HAP-1 (cell line): ENCODE results near the gene POU2F3.

Source experiments
- DNase-seq, 2 experiments: peaks; one replicate each; pipeline ENCODE4 v3.0.0-alpha.2; 2016 to 2020; ENCODE audit warnings: low spot score in 2 of 2
- H3K27me3 ChIP-seq: fragments of 250-450 bp; sonication (Bioruptor Pico); 2 replicates; pipeline ENCODE4 v1.5.1; 2020; ENCODE audit warnings: low read depth, mild to moderate bottlenecking, moderate library complexity
- H3K36me3 ChIP-seq: fragments of 250-450 bp; sonication (Bioruptor Pico); replicated peaks from 2 replicates; pipeline ENCODE4 v1.5.1; 2020; ENCODE audit warnings: mild to moderate bottlenecking
- H3K4me1 ChIP-seq: fragments of 250-450 bp; sonication (Bioruptor Pico); 2 replicates; pipeline ENCODE4 v1.5.1; 2020; ENCODE audit warnings: mild to moderate bottlenecking
- H3K4me3 ChIP-seq: fragments of 250-450 bp; sonication (Bioruptor Pico); 2 replicates; pipeline ENCODE4 v1.5.1; 2020; ENCODE audit warnings: mild to moderate bottlenecking, moderate library complexity
- H3K9me3 ChIP-seq: fragments of 250-450 bp; sonication (Bioruptor Pico); 2 replicates; pipeline ENCODE4 v1.5.1; 2020; ENCODE audit warnings: mild to moderate bottlenecking, moderate library complexity
- in situ Hi-C: fragments of 300-500 bp; cut with MboI; formaldehyde crosslinking; loops from 3 replicates; pipeline ENCODE4 v1.14.3; 2020; ENCODE audit warnings: low sequenced_read_pairs, inconsistent platforms, mixed read lengths

Gene POU2F3

DNA sequence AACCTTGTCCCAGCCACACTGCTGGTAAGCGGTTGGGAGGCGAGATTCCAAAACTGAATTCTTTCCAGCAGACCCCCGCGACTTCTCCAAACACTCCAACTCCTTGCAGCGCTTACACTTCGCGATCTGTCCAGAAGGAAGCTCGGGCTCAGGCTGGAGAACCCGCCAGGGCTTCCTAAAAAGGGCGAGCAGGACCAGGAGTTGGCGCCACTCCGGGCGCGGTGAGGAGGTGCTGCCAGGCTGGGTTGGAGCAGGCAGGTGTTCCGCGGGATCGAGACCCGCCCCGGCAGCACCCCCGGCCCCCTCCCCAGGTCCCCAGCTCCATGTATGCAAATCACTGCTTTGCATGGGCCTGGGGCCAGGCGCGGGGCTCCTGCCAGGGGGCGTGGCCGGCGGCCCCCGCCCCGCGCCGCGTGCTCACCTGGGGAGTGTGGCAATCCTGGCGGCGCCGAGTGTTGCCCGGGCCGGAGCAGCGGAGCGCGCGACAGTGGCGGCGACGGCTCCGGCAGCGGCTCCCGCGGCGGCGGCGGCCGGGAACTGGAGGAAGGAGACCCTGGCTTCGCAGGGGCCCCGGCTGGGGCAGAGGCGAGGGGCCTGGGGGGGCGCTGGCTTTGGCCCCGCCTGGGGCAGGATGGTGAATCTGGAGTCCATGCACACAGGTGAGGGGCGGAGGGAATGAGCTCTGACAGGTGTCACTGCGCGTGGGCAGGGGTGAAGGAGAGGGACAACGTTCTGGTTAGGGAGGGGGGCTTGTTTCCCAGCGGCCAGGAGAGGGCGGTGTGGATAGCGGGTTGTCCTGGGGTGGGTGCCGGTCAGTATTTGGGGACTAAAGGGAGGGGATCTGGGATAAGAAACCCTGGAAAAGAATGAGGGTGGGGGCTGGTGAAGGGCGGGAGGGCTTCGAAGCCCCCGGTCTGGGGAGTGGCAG, at the start of gene POU2F3:
Gene POU2F3 (plus strand): TSS at position 428 of the 928 bp plus-strand sequence. CDS start 204 bp downstream, at position 632.
- Histone ChIP-seq H3K9me3 (no peaks in the 10 kb centered on the region), H3K4me1 (no peaks in the 10 kb centered on the region), H3K36me3 (no peaks in the 10 kb centered on the region), H3K27me3 (peaks cover 41% of the 10 kb centered on the region), H3K4me3 (no peak within 1 kb of the TSS)
- DNase-seq, result peak in 1 of 2 experiments; percentile 22
- in situ Hi-C loops, result loop anchor here (5.0 kb wide), 1 partner anchor 62 kb away; no protein-coding TSS in a partner anchor

DNA sequence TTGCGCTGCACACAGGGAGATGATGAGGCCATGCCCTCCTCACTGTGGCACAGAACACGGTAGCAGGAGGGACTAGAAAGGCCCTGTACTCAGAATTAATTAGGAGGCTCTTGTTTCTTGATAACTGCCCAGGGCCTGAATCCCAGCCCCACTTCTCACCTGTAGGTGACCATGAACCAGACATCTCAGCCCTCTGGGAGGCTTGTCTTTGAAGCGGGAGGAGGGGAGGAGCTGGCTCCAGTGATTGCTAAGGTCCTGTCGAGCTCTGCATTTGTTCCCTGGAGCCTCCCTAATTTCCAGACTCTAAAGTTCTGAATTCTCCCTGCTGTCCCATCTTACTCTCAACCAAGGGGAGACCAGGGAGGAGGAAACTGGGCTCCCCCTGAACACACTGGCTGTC, 48.9 kb upstream of the POU2F3 start:
- Histone ChIP-seq H3K4me1 (no peaks in the 10 kb centered on the region), H3K9me3 (no peaks in the 10 kb centered on the region), H3K4me3 (no peak overlapping the region), H3K27me3 (no peaks in the 10 kb centered on the region), H3K36me3 (no peaks in the 10 kb centered on the region)
- in situ Hi-C loops, result no loop called here
- no peak for DNase-seq

DNA sequence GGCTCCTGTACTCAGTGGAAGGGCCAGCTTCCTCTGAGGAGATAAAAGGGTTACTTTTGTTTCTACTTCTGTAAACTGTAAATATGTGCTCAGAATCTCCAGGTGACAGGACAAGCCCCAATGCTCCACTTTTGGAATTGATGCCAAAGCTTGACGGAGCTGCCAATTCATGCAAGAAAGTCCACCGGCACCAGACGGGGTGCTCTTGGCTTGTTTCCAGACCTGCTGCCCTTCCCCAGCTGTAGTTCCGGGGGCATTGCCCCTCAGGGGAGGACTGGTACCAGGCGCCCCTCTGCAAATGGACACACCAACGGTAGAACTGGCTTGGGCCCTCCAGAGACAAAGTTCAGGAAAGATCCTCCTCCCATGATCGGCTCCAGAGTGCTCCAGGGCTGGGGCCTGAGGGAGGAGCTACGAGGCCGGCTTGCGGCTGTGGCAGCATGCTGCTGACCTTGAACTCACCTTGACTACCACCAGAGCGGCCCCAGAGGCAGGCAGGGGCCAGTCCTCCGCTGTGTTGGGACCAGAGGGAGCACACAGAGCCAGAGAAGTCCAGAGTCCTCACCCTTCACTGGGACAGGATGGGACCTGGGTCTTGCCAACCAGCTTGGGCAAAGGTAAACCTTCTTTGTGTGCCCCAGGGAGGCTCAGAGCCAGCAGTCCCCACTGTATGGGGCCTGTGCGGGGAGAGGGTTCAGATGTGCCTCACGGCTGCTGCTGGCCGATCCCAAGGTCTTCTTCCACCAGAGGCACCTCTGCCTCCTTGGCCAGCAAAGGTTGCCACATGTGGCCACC, 46.9 kb upstream of the POU2F3 start:
- no peak for DNase-seq
- H3K4me1 ChIP-seq, result no peaks in the 10 kb centered on the region
- H3K36me3 ChIP-seq, result no peaks in the 10 kb centered on the region
- no peaks in the 10 kb centered on the region for H3K9me3 ChIP-seq
- no peaks in the 10 kb centered on the region for H3K27me3 ChIP-seq
- H3K4me3 ChIP-seq, result no peak overlapping the region
- in situ Hi-C loops, result no loop called here

DNA sequence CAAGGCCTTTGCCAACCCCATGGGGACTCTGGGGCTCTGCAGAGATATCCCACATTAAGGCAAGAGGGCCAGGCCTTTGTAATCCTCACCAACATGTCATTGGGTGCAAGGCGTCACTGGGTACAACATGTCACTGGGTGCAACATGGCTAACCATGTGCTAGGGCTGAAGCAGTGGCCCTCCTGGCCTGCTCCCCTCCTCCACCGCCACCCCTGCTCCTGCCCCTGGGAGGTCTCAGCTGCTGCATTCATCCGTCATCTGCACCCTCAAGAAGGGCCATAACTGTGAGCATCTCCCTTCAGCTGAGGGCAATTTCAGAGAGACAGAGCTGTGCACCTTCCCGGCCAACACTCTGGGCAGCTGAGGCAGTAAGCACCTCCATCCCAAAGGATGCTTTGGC, 45.8 kb upstream of the POU2F3 start:
- no peak for DNase-seq
- H3K9me3 ChIP-seq, result no peaks in the 10 kb centered on the region
- in situ Hi-C loops, result no loop called here
- no peak overlapping the region for H3K4me3 ChIP-seq
- no peaks in the 10 kb centered on the region for H3K4me1 ChIP-seq
- no peaks in the 10 kb centered on the region for H3K27me3 ChIP-seq
- H3K36me3 ChIP-seq, result no peaks in the 10 kb centered on the region

DNA sequence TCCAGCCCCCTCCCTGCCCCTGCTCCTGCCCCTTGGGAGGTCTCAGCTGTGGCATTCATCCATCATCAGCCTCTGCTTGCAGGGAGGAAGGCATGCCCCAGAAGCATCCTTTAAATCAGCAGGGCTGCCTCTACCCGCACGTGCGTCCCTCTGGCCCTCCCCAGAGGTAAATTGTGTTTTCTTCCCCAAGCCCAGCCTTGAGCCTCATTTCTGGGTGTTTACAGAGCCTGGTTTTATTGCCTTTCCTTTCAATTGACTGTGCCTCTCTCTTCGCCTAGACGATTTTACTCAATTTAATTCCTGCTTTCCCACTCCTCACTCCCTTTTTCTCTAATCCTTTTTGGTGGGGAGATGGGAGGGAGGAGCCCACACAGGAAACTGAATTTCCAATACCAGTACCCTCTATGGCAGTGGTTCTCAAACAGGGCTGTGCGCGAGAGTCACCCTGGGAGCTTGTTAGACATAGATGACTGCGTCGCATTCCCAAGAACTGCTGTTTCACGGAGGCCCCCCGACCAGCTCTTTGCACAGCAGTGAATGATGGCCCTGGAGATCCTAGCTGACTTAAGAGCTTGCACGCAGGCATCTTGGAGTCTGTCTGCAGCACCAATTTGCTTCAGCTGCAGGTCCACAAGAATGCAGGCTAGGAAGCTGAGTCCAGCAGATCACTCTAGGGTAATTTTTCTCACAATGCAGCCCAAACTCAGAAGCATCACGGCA, 44.2 kb upstream of the POU2F3 start:
- in situ Hi-C loops, result no loop called here
- Histone ChIP-seq H3K27me3 (no peaks in the 10 kb centered on the region), H3K4me3 (no peak overlapping the region), H3K9me3 (no peaks in the 10 kb centered on the region), H3K4me1 (no peaks in the 10 kb centered on the region), H3K36me3 (no peaks in the 10 kb centered on the region)
- no peak for DNase-seq

DNA sequence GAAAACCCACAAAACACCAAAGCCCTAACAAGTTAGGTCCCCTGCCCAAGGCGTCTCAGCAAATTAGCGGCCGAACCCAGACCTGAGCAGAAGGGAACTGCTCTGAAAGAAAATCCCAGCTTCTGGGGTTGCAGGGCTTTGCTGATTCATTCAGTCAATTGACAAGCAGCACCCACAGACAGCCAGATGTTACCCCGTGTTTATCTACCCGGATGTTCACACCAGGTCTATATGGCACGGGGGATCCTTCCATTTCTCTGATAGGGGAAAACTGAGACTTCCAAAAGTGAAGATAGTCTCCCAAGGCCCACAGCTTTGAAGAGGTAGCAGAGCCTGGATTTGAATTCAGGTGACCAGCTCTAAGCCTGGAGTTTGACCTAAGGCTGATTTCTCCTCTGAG, 43.1 kb upstream of the POU2F3 start:
- H3K27me3 ChIP-seq, result peaks cover 2% of the 10 kb centered on the region; the same call in 1 of the 2 replicates
- no peak for DNase-seq
- H3K9me3 ChIP-seq, result no peaks in the 10 kb centered on the region
- no peak overlapping the region for H3K4me3 ChIP-seq
- no peaks in the 10 kb centered on the region for H3K4me1 ChIP-seq
- H3K36me3 ChIP-seq, result no peaks in the 10 kb centered on the region
- in situ Hi-C loops, result no loop called here

DNA sequence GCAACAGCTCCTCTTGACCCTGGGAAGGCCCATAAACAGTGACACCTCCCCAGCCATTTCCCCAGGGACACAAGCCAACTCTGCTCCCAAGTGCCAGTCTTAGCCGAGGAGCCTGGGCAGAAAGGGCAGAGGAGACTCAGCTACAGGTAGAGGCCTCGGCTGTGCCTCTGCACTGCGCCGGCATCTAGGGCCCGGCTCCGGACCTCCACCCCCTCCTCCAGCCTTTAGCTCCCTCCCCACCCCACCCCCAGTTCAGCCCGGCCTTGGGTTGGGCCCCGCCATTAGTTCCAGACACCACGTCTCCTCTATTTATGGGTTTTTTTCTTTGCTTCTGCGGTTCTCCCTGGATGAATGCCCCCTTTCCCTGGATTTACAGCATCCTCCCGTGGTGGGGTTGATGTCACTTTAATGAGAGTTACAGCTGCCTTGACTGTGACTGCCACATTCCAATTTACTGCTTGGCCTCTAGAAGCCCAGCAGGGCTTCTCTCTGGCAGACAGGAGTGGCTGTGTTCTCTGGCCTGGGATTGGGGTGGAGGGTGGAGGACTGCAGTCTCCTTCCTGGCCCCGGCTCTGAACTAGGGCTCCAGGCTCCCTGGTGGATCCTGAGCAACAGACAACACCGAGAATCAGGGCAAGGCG, 42.6 kb upstream of the POU2F3 start:
- no peaks in the 10 kb centered on the region for H3K36me3 ChIP-seq
- H3K4me3 ChIP-seq, result no peak overlapping the region
- H3K9me3 ChIP-seq, result no peaks in the 10 kb centered on the region
- DNase-seq, result no peak
- in situ Hi-C loops, result no loop called here
- no peaks in the 10 kb centered on the region for H3K4me1 ChIP-seq
- peaks cover 2% of the 10 kb centered on the region; the same call in 1 of the 2 replicates for H3K27me3 ChIP-seq

DNA sequence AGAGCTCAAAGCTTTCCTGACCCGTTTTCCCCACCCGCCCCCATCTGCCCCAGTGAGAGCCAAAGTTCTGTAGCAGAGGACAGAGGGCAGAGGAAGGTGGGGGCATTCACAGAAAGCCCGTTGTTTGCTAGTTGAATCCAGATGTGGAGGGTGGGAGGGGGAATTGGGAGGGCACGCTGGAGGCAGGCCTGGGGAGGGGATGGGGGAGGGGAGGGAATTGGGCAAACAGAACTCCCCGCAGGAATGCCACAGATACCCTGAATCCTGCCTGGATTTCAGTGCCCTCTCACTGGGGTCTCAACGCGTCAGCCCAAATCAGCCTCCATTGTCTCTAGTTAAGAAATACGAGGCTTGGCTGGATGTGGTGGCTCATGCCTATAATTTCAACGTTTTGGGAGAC, 42.0 kb upstream of the POU2F3 start:
- Histone ChIP-seq H3K4me1 (no peaks in the 10 kb centered on the region), H3K36me3 (no peaks in the 10 kb centered on the region), H3K9me3 (no peaks in the 10 kb centered on the region), H3K27me3 (peaks cover 2% of the 10 kb centered on the region; the same call in 1 of the 2 replicates), H3K4me3 (no peak overlapping the region)
- no peak for DNase-seq
- in situ Hi-C loops, result no loop called here

DNA sequence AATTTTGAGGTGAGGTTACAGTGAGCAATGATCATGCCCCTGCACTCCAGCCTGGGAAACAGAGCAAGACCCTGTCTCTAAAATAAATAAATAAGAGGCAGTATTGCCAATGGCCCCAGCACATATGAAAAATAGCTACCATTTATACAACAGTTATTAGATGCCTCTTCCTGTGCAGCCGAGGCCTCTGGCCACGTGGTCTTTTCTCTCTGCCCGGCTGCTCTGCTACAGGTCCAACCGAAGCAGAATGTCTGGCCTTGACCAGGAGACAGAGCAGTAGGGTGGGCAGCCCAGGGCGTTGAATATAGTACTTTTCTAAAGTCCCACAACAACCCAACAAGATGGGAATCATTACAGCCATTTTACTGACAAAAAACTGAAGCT, 41.5 kb upstream of the POU2F3 start:
- peaks cover 2% of the 10 kb centered on the region; the same call in 1 of the 2 replicates for H3K27me3 ChIP-seq
- no peaks in the 10 kb centered on the region for H3K4me1 ChIP-seq
- in situ Hi-C loops, result no loop called here
- DNase-seq, result no peak
- no peak overlapping the region for H3K4me3 ChIP-seq
- H3K36me3 ChIP-seq, result no peaks in the 10 kb centered on the region
- no peaks in the 10 kb centered on the region for H3K9me3 ChIP-seq

DNA sequence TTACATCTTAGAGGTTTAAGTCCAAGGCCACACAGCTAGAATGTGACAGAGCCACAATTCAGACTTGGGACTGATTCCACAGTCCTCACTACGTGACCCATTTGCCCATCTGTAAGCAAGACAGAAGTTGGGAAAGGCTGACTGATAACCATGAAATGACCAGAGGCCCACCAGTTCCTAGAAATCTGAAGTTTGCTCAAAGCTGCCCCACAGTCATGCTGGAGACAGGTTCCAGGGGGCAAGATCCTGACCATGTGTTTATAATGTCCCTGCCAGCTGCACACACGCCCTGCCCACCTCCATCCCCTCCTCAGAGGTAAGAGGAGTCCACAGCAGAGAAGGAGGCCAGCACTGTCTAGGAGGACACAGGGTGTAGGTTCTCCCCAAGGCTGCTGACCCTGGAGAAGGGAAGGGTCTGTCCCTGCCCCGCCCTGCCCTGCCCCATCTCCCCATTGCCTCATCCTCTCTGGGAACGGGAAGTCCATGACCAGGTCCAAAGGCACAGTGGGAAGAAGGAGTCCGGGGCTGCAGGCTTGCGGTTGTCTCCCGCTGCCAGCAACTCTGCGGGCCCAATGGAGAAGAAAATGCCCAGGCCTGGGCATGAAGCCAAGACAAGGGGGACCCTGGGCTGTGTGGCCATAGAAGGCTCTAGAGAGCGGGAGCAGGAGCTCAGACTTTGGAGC, 41.0 kb upstream of the POU2F3 start:
- H3K4me3 ChIP-seq, result no peak overlapping the region
- H3K4me1 ChIP-seq, result no peaks in the 10 kb centered on the region
- in situ Hi-C loops, result no loop called here
- H3K27me3 ChIP-seq, result peaks cover 2% of the 10 kb centered on the region; the same call in 1 of the 2 replicates
- no peaks in the 10 kb centered on the region for H3K36me3 ChIP-seq
- no peak for DNase-seq
- H3K9me3 ChIP-seq, result no peaks in the 10 kb centered on the region

DNA sequence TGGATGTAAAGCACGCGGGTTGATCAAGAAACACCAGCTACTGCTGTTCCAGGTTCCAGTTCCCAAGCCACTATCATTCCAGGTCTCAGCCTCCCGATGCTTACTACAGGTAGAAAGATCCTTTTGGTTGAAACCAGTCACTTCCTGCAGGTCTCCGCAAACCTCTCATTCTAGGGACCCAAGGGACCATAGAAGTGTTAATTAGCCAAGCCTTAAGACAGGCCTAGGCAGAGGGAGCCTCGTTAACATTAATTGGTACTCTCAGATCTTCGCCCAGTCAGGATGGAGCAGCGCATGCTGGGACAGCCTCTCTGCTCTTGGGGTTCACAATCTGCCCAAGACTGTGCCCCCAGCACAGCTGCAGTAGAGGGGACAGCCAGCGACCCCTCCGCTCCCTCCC, 40.3 kb upstream of the POU2F3 start:
- in situ Hi-C loops, result no loop called here
- Histone ChIP-seq H3K4me3 (no peak overlapping the region), H3K9me3 (no peaks in the 10 kb centered on the region), H3K4me1 (no peaks in the 10 kb centered on the region), H3K36me3 (no peaks in the 10 kb centered on the region), H3K27me3 (peaks cover 2% of the 10 kb centered on the region; the same call in 1 of the 2 replicates)
- no peak for DNase-seq

DNA sequence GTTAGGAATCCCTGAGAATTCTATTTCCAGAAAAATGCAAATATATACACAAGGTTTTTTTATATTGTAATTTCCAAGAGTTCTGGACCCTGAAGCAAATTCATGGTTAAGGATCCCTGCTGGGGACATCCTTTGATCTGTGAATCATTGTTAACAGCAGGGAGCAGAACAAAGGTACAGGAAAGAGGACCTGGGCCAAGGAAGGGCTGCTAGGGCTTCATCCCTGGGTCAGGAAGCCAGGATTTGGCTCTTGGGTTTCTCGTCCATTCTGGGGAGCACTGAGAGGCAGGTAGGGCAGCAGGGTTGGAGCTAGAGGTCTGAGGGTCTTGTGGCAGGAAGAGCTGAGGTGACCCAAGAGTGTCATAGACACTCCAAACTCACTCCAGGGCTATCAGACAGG, 39.3 kb upstream of the POU2F3 start:
- DNase-seq, result no peak
- H3K9me3 ChIP-seq, result no peaks in the 10 kb centered on the region
- no peaks in the 10 kb centered on the region for H3K4me1 ChIP-seq
- peaks cover 2% of the 10 kb centered on the region; the same call in 1 of the 2 replicates for H3K27me3 ChIP-seq
- in situ Hi-C loops, result no loop called here
- H3K4me3 ChIP-seq, result no peak overlapping the region
- no peaks in the 10 kb centered on the region for H3K36me3 ChIP-seq

DNA sequence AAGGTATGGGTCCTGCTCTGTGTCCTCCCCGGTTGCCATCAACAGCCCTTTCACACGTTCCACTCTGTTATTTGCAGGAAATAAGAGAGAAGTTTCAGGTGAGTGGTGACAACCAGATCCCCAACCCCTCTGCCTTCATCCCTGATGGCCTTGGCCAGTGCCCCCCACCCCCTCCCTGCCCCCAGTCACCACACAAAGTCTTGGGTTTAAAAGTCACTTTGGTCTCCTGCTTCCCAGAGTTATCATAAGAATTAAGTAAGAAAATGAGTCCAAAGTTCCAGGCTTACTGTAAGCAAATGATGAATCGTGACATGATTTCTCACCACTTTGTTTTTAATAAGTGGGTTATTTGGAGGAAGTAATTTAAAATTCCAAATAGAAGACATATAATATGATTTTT, 38.3 kb upstream of the POU2F3 start:
- H3K27me3 ChIP-seq, result peaks cover 2% of the 10 kb centered on the region; the same call in 1 of the 2 replicates
- no peaks in the 10 kb centered on the region for H3K36me3 ChIP-seq
- DNase-seq, result no peak
- in situ Hi-C loops, result no loop called here
- no peak overlapping the region for H3K4me3 ChIP-seq
- H3K9me3 ChIP-seq, result no peaks in the 10 kb centered on the region
- H3K4me1 ChIP-seq, result no peaks in the 10 kb centered on the region
